HUES6 (cell line): ENCODE data around the gene BTG3.

ENCODE experiments used
- H3K27ac ChIP-seq: 2 replicates; pipeline ENCODE4 v1.7.0; 2013; ENCODE audit warnings: low read depth, mild to moderate bottlenecking, low read length, inconsistent platforms
- H3K27me3 ChIP-seq: 2 replicates; pipeline ENCODE4 v1.6.1; 2013; ENCODE audit warnings: low read length; ENCODE audit not compliant: control insufficient read depth, insufficient read depth
- H3K36me3 ChIP-seq: 2 replicates; pipeline ENCODE4 v1.6.1; 2013; ENCODE audit warnings: low read length; ENCODE audit not compliant: control insufficient read depth, insufficient read depth
- H3K4me1 ChIP-seq: 2 replicates; pipeline ENCODE4 v1.6.1; 2013; ENCODE audit warnings: low read length; ENCODE audit not compliant: control insufficient read depth, insufficient read depth
- H3K4me3 ChIP-seq: 2 replicates; pipeline ENCODE4 v1.5.1; 2013; ENCODE audit warnings: low read depth, low read length
- H3K9ac ChIP-seq: one replicate; pipeline ENCODE4 v1.6.1; 2013; ENCODE audit warnings: mild to moderate bottlenecking, low read length
- H3K9me3 ChIP-seq: 2 replicates; pipeline ENCODE4 v1.6.1; 2013; ENCODE audit warnings: low read depth, low read length; ENCODE audit not compliant: control insufficient read depth, insufficient read depth

Gene BTG3

GRCh38 chr21:17560377-17561025 is 52.2 kb downstream of the BTG3 start:
- Histone ChIP-seq H3K36me3 (peaks cover 88% of the 10 kb centered on the region), H3K27ac (no peak overlapping the region), H3K4me1 (no peaks in the 10 kb centered on the region), H3K9ac (no peak overlapping the region), H3K4me3 (no peak overlapping the region), H3K27me3 (no peaks in the 10 kb centered on the region), H3K9me3 (no peaks in the 10 kb centered on the region)

DNA sequence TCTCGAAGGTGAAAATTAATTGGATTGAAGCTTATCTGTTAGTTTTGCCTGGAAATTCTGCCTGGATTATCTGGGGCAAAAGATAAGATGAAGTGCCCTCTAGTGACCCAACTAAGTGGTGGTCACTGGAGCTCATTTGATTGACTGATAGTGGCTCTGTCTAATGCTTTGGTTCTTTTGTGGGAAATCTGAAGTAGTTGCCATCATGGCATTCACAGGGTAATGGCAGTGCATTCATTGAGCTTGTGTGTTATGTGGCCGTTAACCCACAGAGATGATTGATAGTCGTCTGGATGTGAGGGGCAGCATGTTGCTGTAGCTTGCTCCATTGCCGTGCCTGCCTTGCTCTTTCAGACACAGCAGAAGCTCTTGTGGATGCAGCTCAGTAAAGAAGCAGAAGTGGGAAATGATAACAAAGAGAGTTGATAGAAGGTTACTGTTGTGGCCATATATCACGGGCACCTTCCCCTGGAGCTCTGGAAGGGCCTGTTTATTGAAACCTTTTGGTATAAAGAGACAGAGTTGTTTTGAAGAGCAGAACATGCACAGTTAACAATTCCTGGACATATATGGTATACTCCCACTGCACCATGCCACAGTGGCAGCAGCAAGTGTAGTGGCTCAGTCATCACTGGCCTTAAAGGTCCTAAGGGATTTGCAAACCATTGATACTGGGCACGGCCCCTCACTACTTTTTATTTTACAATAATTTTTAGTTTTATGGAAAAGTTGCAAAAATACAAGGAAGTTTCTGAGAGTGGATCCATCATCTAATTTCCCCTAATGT is 57.8 kb downstream of the BTG3 start:
- no peaks in the 10 kb centered on the region for H3K9me3 ChIP-seq
- no peak overlapping the region for H3K4me3 ChIP-seq
- H3K27me3 ChIP-seq: no peaks in the 10 kb centered on the region
- H3K9ac ChIP-seq: no peak overlapping the region
- no peaks in the 10 kb centered on the region for H3K4me1 ChIP-seq
- H3K36me3 ChIP-seq: peaks cover 87% of the 10 kb centered on the region
- no peak overlapping the region for H3K27ac ChIP-seq

DNA sequence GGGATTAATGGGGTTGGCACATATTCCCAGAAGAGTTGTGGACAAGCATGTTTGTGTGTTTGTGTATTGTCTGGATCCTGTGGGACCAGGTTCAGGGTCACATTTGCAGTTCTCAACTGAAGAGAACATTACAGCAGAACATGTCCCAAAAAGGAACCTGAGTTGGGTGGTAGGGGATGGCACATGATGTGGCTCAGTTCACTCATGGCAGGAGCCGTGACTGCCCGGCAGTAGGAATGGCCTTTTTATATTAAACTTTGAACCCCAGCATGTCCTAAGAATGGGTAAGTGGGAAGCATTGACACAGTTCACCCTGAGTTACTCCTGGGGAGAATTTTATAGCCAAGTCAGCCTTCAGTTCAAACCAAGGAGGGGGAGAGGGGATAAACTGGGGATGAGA is 58.6 kb downstream of the BTG3 start:
- Histone ChIP-seq H3K9ac (no peak overlapping the region), H3K27ac (no peak overlapping the region), H3K9me3 (no peaks in the 10 kb centered on the region), H3K36me3 (peaks cover 89% of the 10 kb centered on the region), H3K27me3 (no peaks in the 10 kb centered on the region), H3K4me1 (no peaks in the 10 kb centered on the region), H3K4me3 (no peak overlapping the region)

DNA sequence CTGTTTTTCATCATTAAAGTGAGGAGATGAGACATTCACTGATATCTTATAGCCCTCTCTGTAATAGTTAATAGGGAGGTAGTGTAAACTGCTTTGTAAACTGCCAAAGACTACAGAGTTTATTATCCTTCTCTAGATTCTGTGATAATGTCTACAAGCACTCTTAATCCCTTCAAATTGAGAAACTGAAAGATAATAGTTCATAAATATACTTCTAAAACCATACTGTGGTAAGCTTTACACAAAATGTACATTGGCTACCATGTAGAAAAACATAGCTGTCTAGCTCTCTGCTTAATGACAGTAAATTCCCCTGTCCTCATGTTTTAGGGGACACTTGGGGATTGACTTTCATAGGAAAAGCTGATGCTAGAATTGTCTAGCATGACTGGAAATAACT is 60.3 kb downstream of the BTG3 start:
- Histone ChIP-seq H3K4me1 (no peaks in the 10 kb centered on the region), H3K9ac (no peak overlapping the region), H3K9me3 (no peaks in the 10 kb centered on the region), H3K27ac (no peak overlapping the region), H3K4me3 (no peak overlapping the region), H3K36me3 (peaks cover 88% of the 10 kb centered on the region), H3K27me3 (no peaks in the 10 kb centered on the region)

- Histone ChIP-seq H3K9ac (no peak overlapping the region), H3K27ac (no peak overlapping the region), H3K36me3 (peaks cover 86% of the 10 kb centered on the region), H3K9me3 (no peaks in the 10 kb centered on the region), H3K4me1 (no peaks in the 10 kb centered on the region), H3K27me3 (no peaks in the 10 kb centered on the region), H3K4me3 (no peak overlapping the region)
Measured at GRCh38 chr21:17550671-17551308, 61.9 kb downstream of the BTG3 start.

DNA sequence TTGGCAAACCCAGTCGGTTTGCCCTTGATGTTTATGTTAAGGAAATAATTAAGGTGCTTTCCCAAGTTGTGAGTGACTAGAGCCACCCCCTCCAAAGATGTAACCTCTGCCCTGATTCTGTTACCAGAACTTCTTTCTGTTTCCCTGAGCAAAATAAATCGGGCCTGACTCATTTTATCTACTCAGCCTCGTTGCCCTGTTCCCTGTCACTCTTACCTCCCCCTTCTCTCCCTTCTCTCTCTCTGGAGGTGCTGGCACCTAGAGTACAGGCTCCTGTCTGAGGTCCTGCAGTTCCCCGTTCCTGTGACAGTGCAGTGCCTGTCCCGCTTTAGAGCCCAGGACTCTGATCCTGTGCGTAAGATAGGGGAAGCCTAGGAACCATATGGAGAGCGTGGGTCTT is 64.4 kb downstream of the BTG3 start:
- no peak overlapping the region for H3K4me3 ChIP-seq
- H3K27me3 ChIP-seq: no peaks in the 10 kb centered on the region
- H3K9ac ChIP-seq: no peak overlapping the region
- H3K36me3 ChIP-seq: peaks cover 66% of the 10 kb centered on the region
- H3K4me1 ChIP-seq: peaks cover 8% of the 10 kb centered on the region; the same call in 1 of the 2 replicates
- no peak overlapping the region for H3K27ac ChIP-seq
- no peaks in the 10 kb centered on the region for H3K9me3 ChIP-seq

DNA sequence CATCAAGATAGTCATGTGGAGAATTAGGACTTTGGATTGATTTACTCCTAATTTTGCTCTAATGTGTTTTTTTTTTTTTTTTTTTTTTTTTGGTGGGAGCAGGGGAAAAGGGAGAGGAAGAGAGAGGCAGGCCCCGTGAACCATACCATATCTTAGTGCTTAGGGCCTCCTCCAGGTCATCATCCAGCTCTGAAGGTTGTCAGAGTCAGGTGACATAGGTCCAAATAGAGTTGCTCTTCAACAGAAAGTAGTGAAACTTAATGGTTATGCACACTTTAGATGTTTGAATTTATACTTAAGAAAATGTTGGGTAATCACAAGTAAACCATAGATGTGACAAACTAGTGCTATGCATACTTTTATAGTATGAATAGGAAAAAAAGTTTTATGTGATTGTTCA is 67.7 kb downstream of the BTG3 start:
- Histone ChIP-seq H3K9ac (no peak overlapping the region), H3K4me3 (no peak overlapping the region), H3K36me3 (peaks cover 41% of the 10 kb centered on the region), H3K27me3 (no peaks in the 10 kb centered on the region), H3K27ac (no peak overlapping the region), H3K9me3 (peaks cover under 1% of the 10 kb centered on the region; the same call in 1 of the 2 replicates), H3K4me1 (peaks cover 13% of the 10 kb centered on the region; the same call in 1 of the 2 replicates)
